Measurements from ENCODE around the gene CADPS2. TPM values are rescaled to one million over a fixed set of nuclear protein-coding genes. Genes with fewer than 3 reads are reported as not detected.

The CADPS2 gene
- total and polyA plus RNA-seq, 2 of the 8 experiments (the other 6 are each of a cell fraction or from before 2014, with no cell fraction given) = 8.9 to 22.3 TPM

GRCh38 chr7:122762071-122762470 is 124.2 kb downstream of the CADPS2 start:
- H4K5ac ChIP-seq (ENCODE audit: insufficient read length, low read depth, low read length) = no peak overlapping the region
- H3K23me2 ChIP-seq (ENCODE audit: low read depth, low read length) = no peaks in the 10 kb centered on the region
- no peaks in the 10 kb centered on the region for H3K79me2 ChIP-seq (ENCODE audit: control insufficient read depth in 1 of 2, insufficient read depth in 2 of 2, low read length in 2 of 2)
- no peaks in the 10 kb centered on the region for H3K27me3 ChIP-seq (replicated peaks in 1 of 4; ENCODE audit: control insufficient read depth in 3 of 4, extremely low read depth in 1 of 4, insufficient read depth in 3 of 4, low read length in 3 of 4)
- H3K4me3 ChIP-seq (ENCODE audit: extremely low read depth in 1 of 4, insufficient read depth in 2 of 4, low read depth in 3 of 4, low read length in 4 of 4) = no peak overlapping the region
- no peak overlapping the region for H2BK5ac ChIP-seq (ENCODE audit: low read depth, low read length)
- no peak overlapping the region for H3K14ac ChIP-seq (ENCODE audit: insufficient read length)
- POLR2A ChIA-PET (ENCODE audit: partially characterized antibody) = interaction anchor here (0.9 to 1.2 kb wide), 2 partner anchors 10 to 15 kb away, joined by 3 to 5 read pairs; no protein-coding TSS in a partner anchor
- no peak overlapping the region for H2AK5ac ChIP-seq (ENCODE audit: low read depth, low read length)
- H3K9ac ChIP-seq (replicated peaks in 1 of 4; ENCODE audit: extremely low read depth in 1 of 4, low read depth in 3 of 4, low read length in 3 of 4) = no peak overlapping the region
- H3K9me3 ChIP-seq (ENCODE audit: insufficient read depth in 2 of 2, low read depth in 1 of 2, low read length in 1 of 2) = no peaks in the 10 kb centered on the region
- FAIRE-seq (no peak), DNase-seq (ENCODE audit: low read depth in 1 of 2, low spot score in 2 of 2) (no peak)
- H3K79me1 ChIP-seq (ENCODE audit: low read depth, low read length) = no peaks in the 10 kb centered on the region; the same call in 1 of the 2 replicates
- H3K23ac ChIP-seq (ENCODE audit: insufficient read length) = no peak overlapping the region
- CTCF ChIA-PET (ENCODE audit: partially characterized antibody) = interaction anchor here (0.7 kb wide), 2 partner anchors 288 to 414 kb away, joined by 3 read pairs; no protein-coding TSS in a partner anchor
- H2BK12ac ChIP-seq (ENCODE audit: low read depth, low read length) = no peak overlapping the region
- H3K4me1 ChIP-seq (replicated peaks in 1 of 4; ENCODE audit: control insufficient read depth in 3 of 4, insufficient read depth in 4 of 4, low read length in 3 of 4) = peaks cover 0 to 5% (median 0%) of the 10 kb centered on the region in 4 experiments; a peak in 1 of 7 replicates
- H3K18ac ChIP-seq (ENCODE audit: extremely low read depth, low read length) = no peak overlapping the region
- no peak overlapping the region for H4K8ac ChIP-seq (ENCODE audit: extremely low read depth, insufficient read depth, low read length)
- no peak overlapping the region for H2AFZ ChIP-seq (ENCODE audit: low read length)
- no peaks in the 10 kb centered on the region for H3K36me3 ChIP-seq (ENCODE audit: control insufficient read depth in 2 of 4, insufficient read depth in 4 of 4, low read length in 3 of 4)
- no peak overlapping the region for H2BK120ac ChIP-seq (replicated peaks; ENCODE audit: low read depth, low read length)
- H3K4ac ChIP-seq (replicated peaks; ENCODE audit: insufficient read length, low read depth, low read length) = no peak overlapping the region
- 94% methylated on average over 2 of the region's 2 CpGs; no CpG with 5 or more reads in 1 of the 2 experiments for WGBS, 2 experiments (ENCODE audit: extremely low coverage in 1 of 2, insufficient coverage in 1 of 2, insufficient read length in 1 of 2, insufficient replicate concordance in 2 of 2, low coverage in 1 of 2, low lambda C conversion rate in 2 of 2, missing lambda C conversion rate in 1 of 2)
- no peak overlapping the region for H2BK15ac ChIP-seq (ENCODE audit: low read length)
- H3K27ac ChIP-seq (ENCODE audit: low read depth, low read length) = no peak overlapping the region
- H3K56ac ChIP-seq (replicated peaks; ENCODE audit: insufficient read length, low read depth, low read length) = no peak overlapping the region
- no peak overlapping the region for H3K4me2 ChIP-seq (ENCODE audit: insufficient read depth in 1 of 2, low read depth in 2 of 2, low read length in 2 of 2)
- H4K20me1 ChIP-seq (replicated peaks in 1 of 2; ENCODE audit: control insufficient read depth in 1 of 2, insufficient read depth in 2 of 2, low read length in 2 of 2) = no peaks in the 10 kb centered on the region
- no peak overlapping the region for H4K91ac ChIP-seq (replicated peaks; ENCODE audit: insufficient read length, low read length)
- no peak overlapping the region for H2BK20ac ChIP-seq (ENCODE audit: low read length)
- TF ChIP-seq MAFK (IDR thresholded peaks at IDR 0.05; ENCODE audit: low read depth, low read length) (no peak), CBX5 (IDR thresholded peaks at IDR 0.05; ENCODE audit: low read depth, low read length) (no peak), SP1 (IDR thresholded peaks at IDR 0.05; ENCODE audit: low read depth, low read length) (no peak), PHF8 (conservative IDR thresholded peaks at IDR 0.05; ENCODE audit: low read depth, low read length) (no peak), YY1 (IDR thresholded peaks at IDR 0.05; ENCODE audit: low read depth, low read length) (no peak), JUN (IDR thresholded peaks at IDR 0.05; ENCODE audit: low read depth, low read length) (no peak), SIN3A (conservative IDR thresholded peaks at IDR 0.05 in 1 of 2, IDR thresholded peaks at IDR 0.05 in 1 of 2; ENCODE audit: low read depth in 1 of 2, low read length in 2 of 2) (no peak), EGR1 (IDR thresholded peaks at IDR 0.05; ENCODE audit: borderline replicate concordance, low read depth, low read length) (no peak), RAD21 (IDR thresholded peaks at IDR 0.05 in 1 of 2, conservative IDR thresholded peaks at IDR 0.05 in 1 of 2; ENCODE audit: low read depth in 2 of 2, low read length in 2 of 2) (no peak), POU5F1 (IDR thresholded peaks at IDR 0.05; ENCODE audit: low read depth, low read length) (no peak), SIRT6 (IDR thresholded peaks at IDR 0.05; ENCODE audit: low read length) (no peak), BCL11A (IDR thresholded peaks at IDR 0.05; ENCODE audit: low read depth in 2 of 2, low read length in 2 of 2) (no peak), ATF2 (IDR thresholded peaks at IDR 0.05; ENCODE audit: low read length) (no peak)

Data from H1 (cell line).